B cell (primary cell): ENCODE measurements around the gene TEX26. TPM values are rescaled to one million over a fixed set of nuclear protein-coding genes. Genes with fewer than 3 reads are reported as not detected.

Experiments
- ATAC-seq: fragments of 200-7000 bp; cut with Tn5 transposase; one replicate; pipeline ENCODE4 v1.10.0; 2021; ENCODE audit warnings: low read depth, mild to moderate bottlenecking, moderate number of reproducible peaks, moderate library complexity
- CTCF ChIA-PET: fragments of 350-600 bp; sonication (Branson Sonifier 250); formaldehyde crosslinking; loops from one replicate; lab custom pipeline; 2021; ENCODE audit warnings: antibody characterized with exemption, inconsistent platforms; lab: Charles Lee
- POLR2A ChIA-PET: fragments of 350-600 bp; sonication (Branson Sonifier 250); formaldehyde crosslinking; loops from one replicate; lab custom pipeline; 2021; ENCODE audit warnings: antibody characterized with exemption; lab: Charles Lee
- DNase-seq: peaks from one replicate; pipeline ENCODE4 v3.0.0; 2013
- H2AFZ ChIP-seq: 2 replicates; pipeline ENCODE4 v1.6.1; 2012; ENCODE audit warnings: mild to moderate bottlenecking, low read depth, low read length; ENCODE audit not compliant: insufficient read depth, poor library complexity, severe bottlenecking
- H3K27ac ChIP-seq, 2 donors: 1 replicate in 1 of 2; 2 replicates in 1 of 2; pipeline ENCODE4 v1.5.1; 2012 to 2013; ENCODE audit warnings: low read length in 2 of 2, mild to moderate bottlenecking in 2 of 2, moderate library complexity in 1 of 2
- H3K27me3 ChIP-seq, 4 experiments: fragments of 200-600 bp in 1 of 4; sonication (generic) in 1 of 4; replicated peaks in 1 of 4; 1 replicate in 2 of 4; 2 replicates in 2 of 4; pipeline versions ENCODE4 v1.6.1 to v1.7.0; 2013 to 2016; ENCODE audit warnings: low read length in 3 of 4, mild to moderate bottlenecking in 2 of 4, mixed read lengths in 1 of 4, moderate library complexity in 1 of 4; ENCODE audit not compliant: insufficient read depth in 4 of 4, control insufficient read depth in 3 of 4; ENCODE audit errors: control extremely low read depth in 1 of 4
- H3K36me3 ChIP-seq, 2 experiments: replicated peaks in 1 of 2; 1 replicate in 1 of 2; 2 replicates in 1 of 2; pipeline versions ENCODE4 v1.6.1 to v1.7.1; 2013; ENCODE audit warnings: low read length in 1 of 2; ENCODE audit not compliant: insufficient read depth in 2 of 2, control insufficient read depth in 1 of 2; ENCODE audit errors: control extremely low read depth in 1 of 2, extremely low read depth in 1 of 2
- H3K4me1 ChIP-seq, 2 donors: fragments of 200-600 bp in 1 of 2; sonication (generic) in 1 of 2; 1 replicate in 1 of 2; 2 replicates in 1 of 2; pipeline versions ENCODE4 v1.5.1 to v1.6.1; 2013 to 2017; ENCODE audit warnings: low read length in 2 of 2; ENCODE audit not compliant: control insufficient read depth in 2 of 2, insufficient read depth in 2 of 2
- H3K4me2 ChIP-seq: replicated peaks from 2 replicates; pipeline ENCODE3; 2012; ENCODE audit warnings: mild to moderate bottlenecking, low read depth, low read length; ENCODE audit not compliant: poor library complexity, severe bottlenecking
- H3K4me3 ChIP-seq, 5 experiments: fragments of 200-600 bp in 1 of 5; sonication (generic) in 1 of 5; 1 replicate in 3 of 5; 2 replicates in 2 of 5; pipeline versions ENCODE4 v1.5.1 to v1.7.0; 2011 to 2016; ENCODE audit warnings: low read length in 4 of 5, mild to moderate bottlenecking in 4 of 5, low read depth in 2 of 5, control low read depth in 1 of 5, moderate library complexity in 1 of 5; ENCODE audit not compliant: insufficient read depth in 1 of 5; ENCODE audit errors: control extremely low read depth in 1 of 5, extremely low read depth in 1 of 5
- H3K79me2 ChIP-seq: fragments of 200-600 bp; sonication (generic); one replicate; pipeline ENCODE4 v1.6.0; 2016; ENCODE audit warnings: low read length; ENCODE audit not compliant: control insufficient read depth, insufficient read depth
- H3K9ac ChIP-seq: fragments of 200-600 bp; sonication (generic); 2 replicates; pipeline ENCODE4 v1.6.1; 2017; ENCODE audit warnings: mild to moderate bottlenecking, low read length, moderate library complexity
- H3K9me3 ChIP-seq, 3 donors: one replicate each; pipeline versions ENCODE4 v1.6.1 to v1.7.1; 2013; ENCODE audit warnings: low read length in 2 of 3; ENCODE audit not compliant: control insufficient read depth in 2 of 3, insufficient read depth in 1 of 3; ENCODE audit errors: control extremely low read depth in 1 of 3
- H4K20me1 ChIP-seq: 2 replicates; pipeline ENCODE4 v1.6.0; 2012; ENCODE audit warnings: mild to moderate bottlenecking, low read length; ENCODE audit not compliant: insufficient read depth, control insufficient read depth, poor library complexity, severe bottlenecking
- H3K27ac Mint-ChIP-seq: one replicate; pipeline ENCODE4 v1.8.0; 2021; ENCODE audit warnings: mixed read lengths
- H3K27me3 Mint-ChIP-seq: one replicate; pipeline ENCODE4 v1.8.0; 2021; ENCODE audit warnings: mixed read lengths
- H3K4me1 Mint-ChIP-seq: one replicate; pipeline ENCODE4 v1.8.0; 2021; ENCODE audit warnings: mixed read lengths
- H3K4me3 Mint-ChIP-seq: one replicate; pipeline ENCODE4 v1.8.0; 2021; ENCODE audit warnings: mixed read lengths
- H3K9me3 Mint-ChIP-seq: one replicate; pipeline ENCODE4 v1.8.0; 2022; ENCODE audit warnings: mixed read lengths; ENCODE audit not compliant: insufficient read depth
- CTCF ChIP-seq: fragments of 200-600 bp; IDR thresholded peaks from one replicate; pipeline ENCODE4 v1.8.0; 2022; ENCODE audit warnings: antibody characterized with exemption, mild to moderate bottlenecking
- EZH2 ChIP-seq: IDR thresholded peaks from 2 replicates; pipeline ENCODE4 v1.6.1; 2012; ENCODE audit warnings: borderline replicate concordance, low read depth, mild to moderate bottlenecking, moderate library complexity, low read length; ENCODE audit not compliant: insufficient read depth, poor library complexity, severe bottlenecking
- WGBS: methylation state at CpG from one replicate; pipeline ENCODE4 v1.1.5; 2013; ENCODE audit warnings: missing lambda C conversion rate; ENCODE audit not compliant: insufficient coverage; 5-methylcytosine and 5-hydroxymethylcytosine counted together
- intact Hi-C: fragments of 100-400 bp; cut with micrococcal nuclease; formaldehyde crosslinking; loops from one replicate; pipeline ENCODE4 v1.10.0; 2022
- polyA plus RNA-seq: library from polyadenylated mRNA; depleted of rRNA; stranded (reverse); fragments of >200 nt; gene quantifications from 2 replicates; pipeline ENCODE4 v1.2.3, GENCODE V29; 2012
- total RNA-seq, 2 donors: library from RNA; stranded (reverse); fragments of 120-200 nt in 1 of 2; gene quantifications; 1 replicate in 1 of 2; 2 replicates in 1 of 2; pipeline versions ENCODE4 v1.2.3 to v1.2.4, GENCODE V29; 2013 to 2022

The TEX26 gene
- total and polyA plus RNA-seq, 2 donors (not counting 1 experiment from before 2014, with no cell fraction given), result not detected

- CTCF ChIA-PET, result no interaction called here
- Mint-ChIP-seq H3K9me3 (no peaks in the 10 kb centered on the region), H3K27ac (no peak overlapping the region), H3K4me3 (no peak overlapping the region), H3K4me1 (no peaks in the 10 kb centered on the region), H3K27me3 (peaks cover 22% of the 10 kb centered on the region)
- POLR2A ChIA-PET, result no interaction called here
- Histone ChIP-seq H3K27me3 (peaks cover 0 to 13% (median 0%) of the 10 kb centered on the region in 4 experiments), H3K9me3 (no peaks in the 10 kb centered on the region), H3K79me2 (no peaks in the 10 kb centered on the region), H3K4me3 (no peak overlapping the region), H4K20me1 (no peaks in the 10 kb centered on the region), H3K27ac (no peak overlapping the region), H3K36me3 (no peaks in the 10 kb centered on the region), H3K4me1 (no peaks in the 10 kb centered on the region), H3K9ac (no peak overlapping the region), H2AFZ (no peak overlapping the region), H3K4me2 (no peak overlapping the region)
- WGBS, result 97% methylated on average over 22 of the region's 23 CpGs
- ATAC-seq (no peak), DNase-seq (no peak)
- TF ChIP-seq CTCF (no peak), EZH2 (no peak)
- intact Hi-C loops, result no loop called here
Measured at GRCh38 chr13:31005066-31005465, 72.6 kb downstream of the TEX26 start.

GRCh38 chr13:31007417-31007816 is 75.0 kb downstream of the TEX26 start:
- Histone ChIP-seq H3K36me3 (no peaks in the 10 kb centered on the region), H3K4me1 (peaks cover 0 to 3% of the 10 kb centered on the region in 2 donors), H3K79me2 (no peaks in the 10 kb centered on the region), H3K27me3 (peaks cover 0 to 27% (median 3%) of the 10 kb centered on the region in 4 experiments), H3K9me3 (no peaks in the 10 kb centered on the region), H3K27ac (no peak overlapping the region), H3K4me2 (no peak overlapping the region), H3K9ac (no peak overlapping the region), H3K4me3 (no peak overlapping the region), H4K20me1 (no peaks in the 10 kb centered on the region), H2AFZ (no peak overlapping the region)
- peaks cover 8% of the 10 kb centered on the region for H3K4me1 Mint-ChIP-seq
- DNase-seq (no peak), ATAC-seq (no peak)
- no peaks in the 10 kb centered on the region for H3K9me3 Mint-ChIP-seq
- H3K27me3 Mint-ChIP-seq, result peaks cover 29% of the 10 kb centered on the region
- no peak overlapping the region for H3K4me3 Mint-ChIP-seq
- TF ChIP-seq EZH2, result no peak
- no peak for TF ChIP-seq CTCF
- 93% methylated on average over 3 of the region's 4 CpGs for WGBS
- H3K27ac Mint-ChIP-seq, result no peak overlapping the region
- ChIA-PET CTCF (interaction anchor here (0.5 kb wide), 1 partner anchor 1010 kb away, joined by 3 read pairs; no protein-coding TSS in a partner anchor), POLR2A (no interaction called here)
- intact Hi-C loops, result no loop called here
